LNCaP clone FGC (cell line): ENCODE results near the gene CDC25A.

Experiments used
- DNase-seq: peaks from one replicate; pipeline ENCODE4 v3.0.0-alpha.2; 2011; ENCODE audit warnings: low read depth
- H3K4me3 ChIP-seq: 2 replicates; pipeline ENCODE4 v1.5.1; 2011; ENCODE audit warnings: mild to moderate bottlenecking, low read depth, low read length, control low read depth
- CTCF ChIP-seq: IDR thresholded peaks from 2 replicates; pipeline ENCODE4 v1.5.1; 2012; ENCODE audit warnings: mild to moderate bottlenecking; ENCODE audit not compliant: control insufficient read depth, insufficient read depth; ENCODE audit errors: extremely low read depth

CDC25A gene

GRCh38 chr3:48125013-48125705, 63.1 kb downstream of the CDC25A start:
- no peak for DNase-seq
- no peak overlapping the region for H3K4me3 ChIP-seq
- TF ChIP-seq CTCF, result no peak

- no peak overlapping the region for H3K4me3 ChIP-seq
- TF ChIP-seq CTCF, result no peak
- no peak for DNase-seq
Observed at GRCh38 chr3:48123346-48123745, 64.9 kb downstream of the CDC25A start.

- TF ChIP-seq CTCF, result no peak
- no peak for DNase-seq
- H3K4me3 ChIP-seq, result no peak overlapping the region
Observed at GRCh38 chr3:48122504-48122903, 65.7 kb downstream of the CDC25A start.

GRCh38 chr3:48120223-48120622, 68.0 kb downstream of the CDC25A start:
- no peak for DNase-seq
- no peak overlapping the region for H3K4me3 ChIP-seq
- TF ChIP-seq CTCF, result no peak

GRCh38 chr3:48119505-48120193, 68.6 kb downstream of the CDC25A start:
- no peak for DNase-seq
- no peak overlapping the region for H3K4me3 ChIP-seq
- TF ChIP-seq CTCF, result no peak

GRCh38 chr3:48118928-48119327, 69.3 kb downstream of the CDC25A start:
- TF ChIP-seq CTCF, result no peak

More at GRCh38 chr3:48118928-48119327, 69.3 kb downstream of the CDC25A start:
- DNase-seq, result no peak
- no peak overlapping the region for H3K4me3 ChIP-seq
